CD4-positive, alpha-beta T cell (primary cell): ENCODE data around the gene SGO2. TPM values are rescaled to one million over a fixed set of nuclear protein-coding genes. Genes with fewer than 3 reads are reported as not detected.
"Not testable (repeated sequence)": the region's sequence is repeated elsewhere in the genome, so short reads cannot be mapped to it uniquely, and the experiment has no call there.

Experiments
- ATAC-seq: fragments of 200-7000 bp; cut with Tn5 transposase; one replicate; pipeline ENCODE4 v1.10.0; 2022; ENCODE audit warnings: mild to moderate bottlenecking; ENCODE audit not compliant: poor library complexity
- CTCF ChIA-PET: fragments of 350-600 bp; sonication (Branson Sonifier 250); formaldehyde crosslinking; loops from one replicate; lab custom pipeline; 2021; ENCODE audit warnings: antibody characterized with exemption, inconsistent platforms; lab: Charles Lee
- POLR2A ChIA-PET: fragments of 350-600 bp; sonication (Branson Sonifier 250); formaldehyde crosslinking; loops from one replicate; lab custom pipeline; 2021; ENCODE audit warnings: antibody characterized with exemption, inconsistent platforms; lab: Charles Lee
- DNase-seq, 14 experiments: peaks; one replicate each; pipeline ENCODE4 v3.0.0-alpha.2; 2013 to 2020; ENCODE audit warnings: mixed read lengths in 2 of 14
- H3K27ac ChIP-seq, 2 donors: one replicate each; pipeline versions ENCODE4 v1.5.1 to v1.7.0; 2013; ENCODE audit warnings: low read length in 2 of 2, low read depth in 1 of 2, mild to moderate bottlenecking in 1 of 2
- H3K27me3 ChIP-seq, 2 experiments: 1 replicate in 1 of 2; 2 replicates in 1 of 2; pipeline versions ENCODE4 v1.6.1 to v1.7.0; 2013; ENCODE audit warnings: low read length in 2 of 2, control low read depth in 1 of 2, mild to moderate bottlenecking in 1 of 2, moderate library complexity in 1 of 2; ENCODE audit not compliant: insufficient read depth in 2 of 2, control insufficient read depth in 1 of 2
- H3K36me3 ChIP-seq: one replicate; pipeline ENCODE4 v1.6.1; 2013; ENCODE audit warnings: low read length, control low read depth; ENCODE audit not compliant: insufficient read depth
- H3K4me1 ChIP-seq: one replicate; pipeline ENCODE4 v1.6.1; 2013; ENCODE audit warnings: low read length, control low read depth; ENCODE audit not compliant: insufficient read depth
- H3K4me3 ChIP-seq: one replicate; pipeline ENCODE4 v1.5.1; 2013; ENCODE audit warnings: mild to moderate bottlenecking, low read length, moderate library complexity
- H3K9me3 ChIP-seq, 2 experiments: 1 replicate in 1 of 2; 2 replicates in 1 of 2; pipeline versions ENCODE4 v1.6.1 to v1.7.0; 2013; ENCODE audit warnings: low read length in 2 of 2, mild to moderate bottlenecking in 2 of 2, control low read depth in 1 of 2, moderate library complexity in 1 of 2; ENCODE audit not compliant: control insufficient read depth in 1 of 2, insufficient read depth in 1 of 2
- H3K27ac Mint-ChIP-seq: one replicate; pipeline ENCODE4 v1.8.0; 2020; ENCODE audit warnings: mixed read lengths
- H3K27me3 Mint-ChIP-seq: one replicate; pipeline ENCODE4 v1.8.0; 2021; ENCODE audit warnings: mixed read lengths
- H3K36me3 Mint-ChIP-seq: one replicate; pipeline ENCODE4 v1.8.0; 2021; ENCODE audit warnings: low read depth, mixed read lengths
- H3K4me1 Mint-ChIP-seq: one replicate; pipeline ENCODE4 v1.8.0; 2021; ENCODE audit warnings: low read depth, mixed read lengths
- H3K4me3 Mint-ChIP-seq: one replicate; pipeline ENCODE4 v1.8.0; 2020; ENCODE audit warnings: mild to moderate bottlenecking, mixed read lengths
- H3K9me3 Mint-ChIP-seq: one replicate; pipeline ENCODE4 v1.8.0; 2020; ENCODE audit warnings: mixed read lengths
- CTCF ChIP-seq: fragments of 200-600 bp; IDR thresholded peaks from one replicate; pipeline ENCODE4 v1.8.0; 2022; ENCODE audit warnings: antibody characterized with exemption, mild to moderate bottlenecking
- intact Hi-C, 2 experiments: fragments of 100-400 bp; cut with DNase I in 1 of 2; cut with micrococcal nuclease in 1 of 2; formaldehyde crosslinking; loops; one replicate each; pipeline versions ENCODE4 v1.15.1 to v1.9.0; 2023 to 2025; cut with DNase I, micrococcal nuclease
- total RNA-seq, 174 experiments: library from RNA in 2 of 174; stranded (reverse) in 2 of 174; gene quantifications; one replicate each; pipeline ENCODE4 v1.2.3 and lab custom pipeline; 2021 to 2026

The SGO2 gene
- total RNA-seq, 2 experiments from 2014 or later: 0.64 to 0.74 TPM

GRCh38 chr2:200625282-200625681 is 99.3 kb downstream of the SGO2 start:
- no peaks in the 10 kb centered on the region for H3K4me1 ChIP-seq
- no peaks in the 10 kb centered on the region for H3K4me1 Mint-ChIP-seq
- ATAC-seq (no peak), DNase-seq (no peak)
- intact Hi-C loops: no loop called here
- no peaks in the 10 kb centered on the region for H3K9me3 Mint-ChIP-seq
- no peak overlapping the region for H3K4me3 ChIP-seq
- ChIA-PET CTCF (no interaction called here), POLR2A (no interaction called here)
- H3K27me3 Mint-ChIP-seq: peaks cover 22% of the 10 kb centered on the region
- H3K27ac ChIP-seq: no peak overlapping the region
- no peak overlapping the region for H3K27ac Mint-ChIP-seq
- no peaks in the 10 kb centered on the region for H3K36me3 Mint-ChIP-seq
- H3K9me3 ChIP-seq: no peaks in the 10 kb centered on the region
- no peak overlapping the region for H3K4me3 Mint-ChIP-seq
- H3K36me3 ChIP-seq: no peaks in the 10 kb centered on the region
- no peak for TF ChIP-seq CTCF
- H3K27me3 ChIP-seq: peaks cover 0 to 2% of the 10 kb centered on the region in 2 experiments

GRCh38 chr2:200625958-200626363 is 100.0 kb downstream of the SGO2 start:
- no peaks in the 10 kb centered on the region for H3K9me3 ChIP-seq
- ChIA-PET POLR2A (interaction anchor here (0.9 kb wide), 1 partner anchor 88 kb away, joined by 3 read pairs; no protein-coding TSS in a partner anchor), CTCF (no interaction called here)
- H3K36me3 Mint-ChIP-seq: no peaks in the 10 kb centered on the region
- no peak for TF ChIP-seq CTCF
- H3K27me3 ChIP-seq: peaks cover 2 to 3% of the 10 kb centered on the region in 2 experiments
- H3K4me1 Mint-ChIP-seq: no peaks in the 10 kb centered on the region
- H3K4me1 ChIP-seq: no peaks in the 10 kb centered on the region
- H3K9me3 Mint-ChIP-seq: no peaks in the 10 kb centered on the region
- intact Hi-C loops: no loop called here
- DNase-seq: no peak
- H3K27me3 Mint-ChIP-seq: peaks cover 22% of the 10 kb centered on the region
- H3K36me3 ChIP-seq: no peaks in the 10 kb centered on the region
- no peak overlapping the region for H3K4me3 Mint-ChIP-seq
- no peak overlapping the region for H3K4me3 ChIP-seq
- no peak overlapping the region for H3K27ac Mint-ChIP-seq
- no peak overlapping the region for H3K27ac ChIP-seq
- no peak for ATAC-seq

GRCh38 chr2:200627110-200627770 is 101.2 kb downstream of the SGO2 start:
- intact Hi-C loops: no loop called here
- H3K4me1 ChIP-seq: no peaks in the 10 kb centered on the region
- ATAC-seq (no peak), DNase-seq (no peak)
- H3K27me3 ChIP-seq: peaks cover 2 to 3% of the 10 kb centered on the region in 2 experiments
- H3K27ac ChIP-seq: no peak overlapping the region
- Mint-ChIP-seq H3K4me3 (no peak overlapping the region), H3K9me3 (no peaks in the 10 kb centered on the region), H3K4me1 (no peaks in the 10 kb centered on the region), H3K27ac (no peak overlapping the region), H3K27me3 (peaks cover 22% of the 10 kb centered on the region), H3K36me3 (no peaks in the 10 kb centered on the region)
- no peaks in the 10 kb centered on the region for H3K9me3 ChIP-seq
- no peaks in the 10 kb centered on the region for H3K36me3 ChIP-seq
- TF ChIP-seq CTCF: no peak
- ChIA-PET POLR2A (no interaction called here), CTCF (no interaction called here)
- H3K4me3 ChIP-seq: no peak overlapping the region

GRCh38 chr2:200628461-200628860 is 102.5 kb downstream of the SGO2 start:
- H3K9me3 ChIP-seq, intact Hi-C loops, ATAC-seq, POLR2A ChIA-PET, H3K36me3 ChIP-seq, H3K4me3 ChIP-seq, H3K4me1 ChIP-seq, DNase-seq, H3K9me3 Mint-ChIP-seq, H3K4me3 Mint-ChIP-seq, H3K36me3 Mint-ChIP-seq, H3K27ac ChIP-seq, H3K27ac Mint-ChIP-seq, H3K4me1 Mint-ChIP-seq, CTCF ChIA-PET, H3K27me3 ChIP-seq: not testable (repeated sequence)
- peaks cover 22% of the 10 kb centered on the region for H3K27me3 Mint-ChIP-seq
